ENCODE data around the gene ITIH6. TPM values are rescaled to one million over a fixed set of nuclear protein-coding genes. Genes with fewer than 3 reads are reported as not detected.
A peak's percentile ranks its signal among the peaks of the same experiment; 100 is the strongest.

ITIH6 gene
- total RNA-seq, 1 donor from 2014 or later: not detected

- Mint-ChIP-seq H3K36me3 (no peaks in the 10 kb centered on the region), H3K4me3 (no peak overlapping the region), H3K9me3 (peaks cover 13% of the 10 kb centered on the region), H3K4me1 (ENCODE audit: unreplicated experiment) (no peaks in the 10 kb centered on the region), H3K27me3 (no peaks in the 10 kb centered on the region), H3K27ac (peak overlapping the region; percentile 5)
- TF ChIP-seq CTCF (conservative IDR thresholded peaks at IDR 0.05): no peak
- no peak for DNase-seq (ENCODE audit: extremely low spot score, unreplicated experiment)
Measured at GRCh38 chrX:54826598-54826997, 28.5 kb upstream of the ITIH6 start.

GRCh38 chrX:54825716-54826438 lies 27.8 kb upstream of the ITIH6 start:
- Mint-ChIP-seq H3K4me3 (no peak overlapping the region), H3K9me3 (peaks cover 8% of the 10 kb centered on the region), H3K4me1 (ENCODE audit: unreplicated experiment) (no peaks in the 10 kb centered on the region), H3K27me3 (no peaks in the 10 kb centered on the region), H3K36me3 (no peaks in the 10 kb centered on the region), H3K27ac (no peak overlapping the region)
- DNase-seq (ENCODE audit: extremely low spot score, unreplicated experiment): no peak
- no peak for TF ChIP-seq CTCF (conservative IDR thresholded peaks at IDR 0.05)

- Mint-ChIP-seq H3K27ac (no peak overlapping the region), H3K4me3 (no peak overlapping the region), H3K4me1 (ENCODE audit: unreplicated experiment) (no peaks in the 10 kb centered on the region), H3K36me3 (no peaks in the 10 kb centered on the region), H3K9me3 (peaks cover 8% of the 10 kb centered on the region), H3K27me3 (no peaks in the 10 kb centered on the region)
- DNase-seq (ENCODE audit: extremely low spot score, unreplicated experiment): no peak
- TF ChIP-seq CTCF (conservative IDR thresholded peaks at IDR 0.05): no peak
Measured at GRCh38 chrX:54824722-54825121, 26.7 kb upstream of the ITIH6 start.

GRCh38 chrX:54824195-54824594 lies 26.1 kb upstream of the ITIH6 start:
- Mint-ChIP-seq H3K36me3 (no peaks in the 10 kb centered on the region), H3K27me3 (no peaks in the 10 kb centered on the region), H3K4me1 (ENCODE audit: unreplicated experiment) (no peaks in the 10 kb centered on the region), H3K27ac (no peak overlapping the region), H3K4me3 (no peak overlapping the region), H3K9me3 (peaks cover 8% of the 10 kb centered on the region)
- DNase-seq (ENCODE audit: extremely low spot score, unreplicated experiment): no peak
- TF ChIP-seq CTCF (conservative IDR thresholded peaks at IDR 0.05): no peak

GRCh38 chrX:54821310-54821709 lies 23.3 kb upstream of the ITIH6 start:
- DNase-seq (ENCODE audit: extremely low spot score, unreplicated experiment): no peak
- no peak for TF ChIP-seq CTCF (conservative IDR thresholded peaks at IDR 0.05)
- Mint-ChIP-seq H3K27ac (no peak overlapping the region), H3K4me3 (no peak overlapping the region), H3K27me3 (no peaks in the 10 kb centered on the region), H3K9me3 (peaks cover 2% of the 10 kb centered on the region), H3K36me3 (peaks cover 6% of the 10 kb centered on the region), H3K4me1 (ENCODE audit: unreplicated experiment) (no peaks in the 10 kb centered on the region)

Measured in type B pancreatic cell (in vitro differentiated cells).